Cardiac septum (tissue), 1 donor: ENCODE data around the gene CALCOCO1. TPM values are rescaled to one million over a fixed set of nuclear protein-coding genes. Genes with fewer than 3 reads are reported as not detected.
A peak's percentile ranks its signal among the peaks of the same experiment; 100 is the strongest.
"Not testable (repeated sequence)": the region's sequence is repeated elsewhere in the genome, so short reads cannot be mapped to it uniquely, and the experiment has no call there.

Experiments
- DNase-seq: peaks from one replicate; pipeline ENCODE4 v3.0.0-alpha.2; 2020; ENCODE audit warnings: low spot score
- intact Hi-C: fragments of 100-400 bp; cut with DNase I; formaldehyde crosslinking; loops from one replicate; pipeline ENCODE4 v1.14.0; 2022
- total RNA-seq: library from RNA; stranded (reverse); fragmentation: NEBNext Ultra II Directional; extraction: Animal tissue kit (Norgen Biotek cat#: 25700); gene quantifications from one replicate; pipeline ENCODE4 v1.2.1, GENCODE V29; 2021
- donor health status: DM: no; HTN: no; CAD: no.

Gene CALCOCO1
- total RNA-seq, 1 donor from 2014 or later, result 158 TPM

DNA sequence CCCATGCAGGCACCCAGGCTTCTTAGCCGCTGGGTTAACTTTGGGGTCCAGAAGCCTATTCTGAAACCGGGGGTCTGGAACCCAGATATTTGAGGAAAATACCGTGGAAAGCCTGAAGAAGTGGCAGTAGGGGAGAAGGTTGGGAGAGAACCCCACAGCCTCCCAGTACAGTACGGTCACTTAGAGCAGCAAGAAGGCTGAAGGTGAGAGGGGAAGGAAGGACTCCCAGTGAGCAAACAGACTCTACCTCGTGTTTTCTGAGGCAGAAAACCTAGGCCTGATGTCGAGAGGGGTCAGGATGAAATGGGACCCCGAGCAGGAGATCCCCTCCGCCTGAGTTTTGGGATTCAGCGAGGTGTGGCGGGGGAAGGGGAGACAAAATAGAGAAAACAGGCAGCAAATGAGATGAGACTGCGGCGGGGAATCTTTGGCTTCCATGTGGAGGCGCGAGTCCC lies 10.7 kb upstream of the CALCOCO1 start:
- intact Hi-C loops, result no loop called here
- DNase-seq, result no peak

DNA sequence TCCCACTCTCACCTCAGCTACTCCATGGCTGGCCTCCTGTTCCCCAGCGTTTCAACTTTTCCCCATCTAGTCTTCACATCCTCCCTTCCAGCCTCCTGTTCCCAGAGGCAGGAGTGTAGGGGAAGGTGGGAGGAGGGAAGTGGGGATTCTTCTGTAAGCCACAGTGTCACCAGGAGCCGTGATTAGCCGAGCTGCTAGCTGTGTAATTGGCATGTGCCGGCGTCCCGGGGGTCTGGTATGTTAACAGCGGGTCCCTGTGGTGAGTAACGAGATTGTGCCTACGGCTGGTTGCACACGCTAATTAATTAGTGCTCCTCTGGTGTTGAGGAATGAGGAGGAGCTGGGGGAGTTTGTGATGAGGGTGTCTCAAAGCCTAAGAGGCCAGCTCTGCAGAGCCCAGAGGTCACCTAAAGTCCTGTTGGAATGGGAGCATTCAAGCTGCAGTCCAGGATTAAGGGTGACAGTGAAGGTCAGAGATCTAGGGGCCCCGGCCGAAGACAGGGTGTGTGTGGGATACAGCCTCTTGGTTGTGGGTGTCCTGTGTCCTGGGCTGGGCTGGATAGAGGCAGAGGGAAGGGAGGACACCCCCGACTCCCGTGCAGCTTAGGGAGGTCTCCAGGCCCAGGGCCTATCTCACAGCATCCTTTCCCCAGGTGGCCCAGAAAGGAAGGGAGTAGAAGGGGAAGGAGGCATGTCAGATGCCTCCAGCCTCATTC lies 10.0 kb upstream of the CALCOCO1 start:
- DNase-seq, result no peak
- intact Hi-C loops, result no loop called here

DNA sequence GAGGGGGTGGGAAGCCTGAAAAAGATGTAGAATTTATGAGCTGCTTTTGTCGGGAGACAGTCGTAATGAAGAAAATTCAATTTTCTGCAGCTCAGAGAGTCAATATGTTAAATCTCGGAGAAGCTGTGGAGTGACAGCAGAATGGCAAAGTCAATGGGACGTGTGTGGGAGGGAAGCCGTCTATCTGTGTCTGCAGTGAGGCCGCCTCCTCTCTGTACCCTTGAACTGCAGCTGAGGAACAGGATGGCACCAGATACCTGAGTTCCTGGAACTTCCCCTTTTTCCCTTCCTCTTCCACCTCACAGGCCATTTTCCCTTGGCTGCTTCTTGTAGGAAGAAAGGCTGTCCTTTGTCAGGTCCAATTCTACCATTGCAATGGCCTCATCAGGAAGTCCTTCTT lies 9.3 kb upstream of the CALCOCO1 start:
- DNase-seq, result no peak
- intact Hi-C loops, result no loop called here

DNA sequence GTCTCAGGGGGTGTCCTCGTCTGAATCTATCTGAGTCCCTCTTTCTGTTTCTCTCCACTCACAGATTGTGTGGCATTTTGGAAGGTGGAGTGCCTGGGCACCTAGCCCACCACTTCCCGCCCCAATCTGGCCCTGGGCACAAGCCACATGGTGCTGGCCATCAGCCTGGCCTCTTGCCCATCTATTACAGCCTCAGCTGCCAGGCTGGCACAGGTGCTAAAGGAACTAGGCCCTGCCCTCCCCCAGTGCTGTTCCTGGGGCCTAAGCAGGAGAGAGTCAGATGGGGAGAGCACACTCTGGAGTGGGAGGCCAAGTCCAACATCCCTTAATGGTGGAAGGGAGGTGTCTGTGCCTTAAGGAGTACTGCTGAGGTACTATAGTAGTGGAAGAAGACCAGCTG lies 8.3 kb upstream of the CALCOCO1 start:
- intact Hi-C loops, result no loop called here
- DNase-seq, result no peak

DNA sequence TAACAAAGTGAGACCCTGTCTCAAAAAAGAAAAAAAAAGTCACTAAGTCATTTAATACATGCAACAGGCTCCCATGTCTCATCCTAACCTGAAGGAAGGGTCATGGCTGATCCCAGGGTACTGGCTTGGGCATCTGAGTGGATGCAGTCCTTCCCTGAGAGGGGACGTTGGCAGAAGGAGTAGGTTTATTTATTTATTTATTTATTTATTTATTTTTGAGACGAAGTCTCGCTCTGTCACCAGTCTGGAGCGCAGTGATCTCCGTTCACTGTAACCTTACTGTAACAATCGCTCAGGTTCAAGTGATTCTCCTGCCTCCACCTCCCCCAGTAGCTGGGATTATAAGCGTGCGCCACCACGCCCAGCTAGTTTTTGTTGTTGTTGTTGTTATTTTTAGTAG lies 7.2 kb upstream of the CALCOCO1 start:
- intact Hi-C loops, result no loop called here

DNA sequence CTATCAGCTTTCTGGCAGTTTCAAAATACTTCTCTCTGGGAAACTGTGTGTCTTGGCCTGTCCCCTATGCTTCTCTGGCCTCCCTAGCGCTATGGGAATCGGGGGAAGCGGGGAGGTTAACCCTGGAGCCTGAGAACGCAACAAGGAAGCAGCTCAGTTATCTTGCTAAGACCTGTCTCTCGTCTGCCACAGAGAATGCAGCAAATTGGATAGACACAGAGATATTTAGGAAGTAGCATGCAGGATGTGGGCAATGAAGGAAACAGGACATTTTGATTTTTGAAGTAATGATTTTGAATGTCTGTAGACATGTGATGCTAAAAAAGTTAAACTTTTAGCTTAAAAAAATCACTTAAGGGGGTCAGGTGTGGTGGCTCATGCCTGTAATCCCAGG lies 6.6 kb upstream of the CALCOCO1 start:
- intact Hi-C loops, result no loop called here
- no peak for DNase-seq

More for the DNA sequence above, 7.2 kb upstream of the CALCOCO1 start:
- no peak for DNase-seq

DNA sequence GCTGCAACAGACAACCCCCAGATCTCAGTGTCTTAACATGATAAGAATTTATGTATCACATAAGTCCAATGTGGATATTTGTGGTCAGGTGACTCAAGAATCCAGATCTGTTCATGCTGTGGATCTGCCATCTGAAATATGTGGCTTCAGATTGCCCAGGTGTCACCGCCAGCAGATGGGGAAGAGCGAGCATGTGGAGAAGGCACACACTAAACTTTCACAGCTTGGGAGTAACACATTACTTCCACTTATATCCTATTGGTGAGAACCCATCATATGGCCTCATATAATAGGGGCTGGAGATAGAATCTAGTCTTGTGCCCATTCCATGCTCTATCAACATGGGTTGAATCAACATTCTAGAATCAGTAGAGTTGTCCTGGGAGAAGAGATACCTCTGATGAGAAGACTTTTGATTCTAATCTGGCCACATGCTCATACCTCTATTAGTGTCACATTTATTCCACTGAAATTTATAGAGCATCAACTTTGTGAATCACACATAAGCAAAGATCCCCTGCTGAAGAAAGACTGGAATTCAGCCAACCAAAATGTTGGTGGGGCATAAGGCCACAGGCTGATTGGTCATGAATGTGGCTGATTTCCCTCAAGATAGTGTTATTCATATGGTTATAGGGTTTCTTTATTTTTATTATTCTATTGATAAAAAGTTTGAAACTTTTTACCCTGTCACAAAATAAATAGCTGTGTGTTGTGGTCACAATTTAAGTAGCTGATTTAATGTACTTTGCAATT lies 6.0 kb upstream of the CALCOCO1 start:
- intact Hi-C loops, result no loop called here
- no peak for DNase-seq

DNA sequence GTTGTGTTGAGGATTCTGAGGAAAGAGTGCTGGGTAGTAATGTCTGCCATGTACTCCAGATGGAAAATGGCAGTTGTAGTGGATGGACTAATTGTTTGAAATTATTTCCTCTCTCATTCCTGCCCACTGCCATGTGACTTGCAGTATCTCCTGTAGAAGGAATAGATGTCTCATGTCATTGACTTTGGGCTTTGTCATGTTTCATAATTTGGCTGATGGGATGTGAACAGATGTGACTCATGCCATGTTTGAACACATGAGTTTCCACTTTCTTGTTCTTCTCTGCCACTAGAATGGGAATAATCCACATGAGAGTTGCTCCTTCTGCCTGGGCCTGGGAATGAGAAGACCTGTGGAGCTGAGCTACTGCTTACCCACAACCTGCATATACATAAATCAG lies 2.4 kb upstream of the CALCOCO1 start:
- no peak for DNase-seq

DNA sequence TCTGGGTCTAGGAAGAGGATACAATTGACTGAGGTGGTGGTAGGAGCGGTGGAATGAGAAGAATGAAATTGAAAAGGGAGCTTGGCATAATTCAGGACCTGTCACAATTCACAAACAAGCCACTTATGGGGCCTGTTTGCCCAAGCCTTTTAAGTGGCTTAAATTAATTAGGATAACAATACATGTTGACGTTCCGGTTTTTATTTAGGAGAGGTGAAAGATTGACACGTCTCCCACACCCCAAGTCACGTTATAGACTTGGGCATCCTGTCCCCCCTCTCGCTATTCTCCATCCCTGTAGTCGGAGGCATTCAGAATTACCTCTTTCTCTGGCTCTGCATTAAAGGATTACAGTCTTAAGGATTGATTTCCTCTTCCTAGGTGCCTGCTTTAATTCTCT lies 954 bp upstream of the CALCOCO1 start:
- intact Hi-C loops, result no loop called here
- no peak for DNase-seq

More for the DNA sequence above, 2.4 kb upstream of the CALCOCO1 start:
- intact Hi-C loops, result no loop called here

DNA sequence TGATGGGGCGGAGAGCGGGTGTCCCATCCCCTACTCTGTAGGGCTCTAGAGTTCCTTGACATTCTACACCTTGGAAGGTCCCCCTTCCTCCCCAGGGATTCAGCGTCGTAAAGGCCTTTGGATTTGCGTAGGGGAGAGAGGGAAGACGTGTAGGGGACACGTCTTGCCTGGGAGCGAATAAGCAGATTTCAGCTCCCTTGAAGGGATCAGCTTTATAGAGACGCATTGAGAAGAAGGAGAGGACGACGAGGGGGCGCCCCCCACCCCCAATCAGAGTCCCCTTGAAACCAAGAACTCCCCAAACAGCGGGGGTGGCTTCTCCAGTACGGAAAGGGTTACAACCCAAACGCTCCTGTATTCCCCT lies 324 bp downstream of the CALCOCO1 start:
- intact Hi-C loops, result no loop called here
- no peak for DNase-seq

DNA sequence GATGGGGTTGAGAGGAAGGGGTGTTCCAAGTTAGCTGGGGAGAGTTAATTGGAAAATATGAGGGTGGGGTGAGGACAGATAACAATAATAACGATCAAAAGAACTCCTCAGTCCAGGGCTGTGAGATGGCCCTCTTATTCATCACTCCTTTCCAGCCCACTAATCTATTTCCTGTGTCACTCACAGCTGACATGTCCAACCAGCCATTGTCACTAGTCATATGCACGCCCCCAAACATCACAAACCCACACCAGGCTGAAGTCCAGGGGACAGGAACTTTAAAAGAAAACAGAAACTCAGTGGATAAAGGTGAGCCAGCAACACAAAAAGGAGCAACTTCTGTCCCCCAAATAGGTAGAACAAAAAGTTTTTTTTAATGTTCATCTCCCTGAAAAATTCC lies 911 bp downstream of the CALCOCO1 start:
- intact Hi-C loops, result no loop called here
- DNase-seq, result no peak

DNA sequence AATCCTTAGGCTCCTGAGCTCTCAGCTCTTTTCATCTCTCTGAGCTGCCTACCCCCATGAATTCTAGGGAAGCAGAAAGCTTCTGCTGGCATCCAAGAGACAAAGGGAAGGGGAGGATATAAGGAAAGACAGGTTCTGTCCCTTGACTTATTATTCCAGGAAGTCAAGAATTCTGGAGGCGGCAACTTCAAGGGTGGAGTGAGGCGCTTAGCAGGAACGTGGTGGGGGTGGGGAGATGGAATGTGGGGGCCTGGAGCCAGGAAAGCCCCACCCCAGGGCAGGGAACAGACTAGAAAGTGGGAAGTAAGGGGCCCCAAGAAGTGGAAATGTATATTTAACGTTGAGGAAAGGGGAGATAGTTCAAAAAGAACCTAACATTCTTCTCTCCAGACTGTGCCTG lies 1.4 kb downstream of the CALCOCO1 start:
- intact Hi-C loops, result no loop called here
- no peak for DNase-seq

DNA sequence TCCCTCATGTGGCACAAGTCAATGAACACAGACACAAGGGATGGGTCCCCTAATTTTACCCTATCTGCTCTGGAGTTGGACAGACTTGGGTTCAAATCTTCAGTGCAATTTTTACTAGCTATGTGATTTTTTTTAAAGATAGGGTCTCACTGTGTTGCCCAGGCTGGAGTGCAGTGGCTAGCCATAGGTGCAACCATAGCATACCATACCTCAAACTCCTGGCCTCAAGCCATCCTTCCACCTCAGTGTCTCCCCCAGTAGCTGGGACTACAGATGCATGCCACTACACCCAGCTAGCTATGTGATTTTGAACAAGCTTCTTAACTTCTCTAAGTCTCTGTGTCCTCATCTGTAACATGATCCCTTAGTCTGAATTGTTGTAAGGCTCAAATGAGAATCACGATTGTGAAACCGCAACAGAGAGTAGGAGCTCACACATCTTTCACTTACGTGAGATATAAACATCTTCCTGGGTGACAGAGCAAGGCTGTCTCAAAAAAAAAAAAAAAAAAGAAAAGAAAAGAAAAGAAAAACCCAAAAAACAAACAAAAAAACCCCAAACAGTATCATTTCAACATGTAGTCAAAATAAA lies 4.7 kb downstream of the CALCOCO1 start:
- DNase-seq, result no peak
- intact Hi-C loops, result no loop called here

DNA sequence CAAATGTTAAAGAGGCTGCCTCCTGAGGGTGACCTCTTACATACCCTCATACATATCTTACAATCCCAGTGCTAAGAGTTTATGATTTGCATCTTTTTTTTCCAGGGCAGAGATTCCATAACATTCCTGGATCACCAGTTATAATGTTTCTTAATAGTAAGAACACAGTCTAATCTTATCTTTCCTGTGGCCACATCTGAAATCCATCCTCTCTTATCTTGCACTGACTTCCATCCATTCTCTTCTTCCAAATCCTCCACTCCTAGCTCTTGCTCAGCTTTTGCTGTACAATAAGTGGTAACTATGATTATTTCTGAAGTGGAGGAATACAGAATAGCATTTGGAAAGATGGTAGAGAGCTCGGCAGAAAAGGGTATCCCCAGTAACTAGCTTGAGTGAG lies 6.3 kb downstream of the CALCOCO1 start:
- DNase-seq, result no peak
- intact Hi-C loops, result no loop called here

DNA sequence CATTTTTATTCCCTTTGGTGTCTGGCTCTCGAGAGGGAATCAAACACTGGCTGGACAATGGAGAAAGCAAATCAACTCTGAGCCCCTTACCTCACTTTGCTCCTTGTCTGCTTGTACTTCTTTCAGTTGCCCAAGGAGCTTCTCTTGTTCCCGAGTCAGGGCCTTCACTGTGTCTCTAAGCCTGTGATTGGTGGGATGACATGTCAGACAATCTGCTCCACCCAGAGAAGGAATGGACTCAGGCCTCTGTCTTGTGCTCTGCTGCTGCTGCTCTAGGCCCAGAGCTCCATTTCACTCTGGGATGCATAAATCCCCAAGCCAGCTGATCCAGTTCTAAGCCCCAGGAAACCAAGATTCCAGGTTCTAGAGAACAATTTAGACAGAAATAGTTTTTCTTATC lies 7.6 kb downstream of the CALCOCO1 start:
- intact Hi-C loops, result no loop called here
- no peak for DNase-seq

DNA sequence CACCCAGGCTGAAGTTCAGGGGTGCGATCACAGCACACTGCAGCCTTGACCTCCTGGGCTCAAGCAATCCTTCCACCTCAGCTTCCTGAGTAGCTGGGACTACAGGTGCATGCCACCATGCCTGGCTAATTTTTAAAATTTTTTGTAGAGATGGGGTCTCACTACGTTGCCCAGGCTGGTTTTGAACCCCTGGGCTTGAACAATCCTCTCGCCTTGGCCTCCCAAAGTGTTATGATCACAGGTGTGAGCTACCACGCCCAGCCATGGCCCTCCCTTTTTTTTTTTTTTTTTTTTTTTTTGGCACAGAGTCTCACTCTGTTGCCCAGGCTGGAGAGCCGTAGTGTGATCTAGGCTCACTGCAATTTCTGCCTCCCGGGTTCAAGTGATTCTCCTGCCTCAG lies 8.7 kb downstream of the CALCOCO1 start:
- intact Hi-C loops, DNase-seq: not testable (repeated sequence)

DNA sequence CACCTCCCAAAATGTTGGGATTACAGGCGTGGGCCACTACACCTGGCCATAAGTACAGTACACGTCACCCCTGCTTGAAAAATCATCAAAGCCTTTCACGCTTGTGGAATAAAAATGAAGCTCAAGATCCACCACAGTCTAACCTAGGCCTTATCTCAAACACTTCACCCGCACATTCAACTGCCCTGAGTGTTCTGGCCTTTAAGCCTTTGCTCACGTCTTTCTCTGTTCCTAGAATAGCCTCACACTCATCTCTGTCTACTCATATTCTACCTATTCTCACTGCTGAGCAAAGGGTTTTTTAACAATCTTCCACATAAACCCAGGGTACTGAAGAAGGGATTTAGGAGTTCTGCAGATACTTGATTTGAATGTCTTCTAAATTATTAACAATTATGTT lies 9.9 kb downstream of the CALCOCO1 start:
- intact Hi-C loops, result no loop called here

DNA sequence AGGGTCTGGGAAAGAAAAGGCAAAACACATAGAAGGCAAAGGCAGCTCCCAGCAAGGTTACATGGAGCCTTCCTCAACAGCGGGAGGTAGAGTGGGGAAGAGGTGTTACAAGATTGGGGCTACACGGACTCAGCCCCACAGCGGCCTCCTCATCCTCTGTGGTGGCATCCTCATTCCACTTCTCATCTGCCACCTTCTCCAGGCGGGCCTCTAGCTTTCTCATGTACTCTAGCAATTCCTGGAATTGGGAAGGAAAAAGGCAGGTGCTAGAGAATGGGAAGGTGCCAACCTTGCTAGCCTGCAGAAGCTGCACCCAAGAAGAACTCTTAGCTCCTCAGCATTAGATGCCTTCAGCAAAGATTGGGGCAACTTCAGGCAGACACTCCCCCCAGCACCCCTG lies 13.2 kb downstream of the CALCOCO1 start:
- intact Hi-C loops, result no loop called here

More for the DNA sequence above, 9.9 kb downstream of the CALCOCO1 start:
- no peak for DNase-seq

DNA sequence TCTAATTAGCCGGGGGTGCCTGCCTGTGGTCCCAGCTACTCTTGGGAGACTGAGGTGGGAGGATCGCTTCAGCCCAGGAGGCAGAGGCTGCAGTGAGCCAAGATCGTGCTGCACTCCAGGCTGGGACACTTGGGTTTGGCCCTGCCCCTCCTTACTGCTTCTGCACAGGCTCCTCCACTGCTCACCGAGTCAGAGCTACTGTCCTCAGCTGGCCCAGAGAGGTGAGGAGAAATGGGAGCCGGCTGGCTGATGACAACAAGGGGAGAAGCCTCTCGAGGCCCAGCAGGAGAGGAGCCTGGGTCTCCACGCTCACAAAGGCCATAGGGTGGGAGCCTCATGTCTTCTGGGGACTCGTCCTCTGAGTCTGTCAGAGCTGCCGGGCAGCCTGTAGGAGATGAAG lies 13.7 kb downstream of the CALCOCO1 start:
- intact Hi-C loops, result no loop called here
- no peak for DNase-seq

More for the DNA sequence above, 13.2 kb downstream of the CALCOCO1 start:
- DNase-seq, result peak; percentile 17

DNA sequence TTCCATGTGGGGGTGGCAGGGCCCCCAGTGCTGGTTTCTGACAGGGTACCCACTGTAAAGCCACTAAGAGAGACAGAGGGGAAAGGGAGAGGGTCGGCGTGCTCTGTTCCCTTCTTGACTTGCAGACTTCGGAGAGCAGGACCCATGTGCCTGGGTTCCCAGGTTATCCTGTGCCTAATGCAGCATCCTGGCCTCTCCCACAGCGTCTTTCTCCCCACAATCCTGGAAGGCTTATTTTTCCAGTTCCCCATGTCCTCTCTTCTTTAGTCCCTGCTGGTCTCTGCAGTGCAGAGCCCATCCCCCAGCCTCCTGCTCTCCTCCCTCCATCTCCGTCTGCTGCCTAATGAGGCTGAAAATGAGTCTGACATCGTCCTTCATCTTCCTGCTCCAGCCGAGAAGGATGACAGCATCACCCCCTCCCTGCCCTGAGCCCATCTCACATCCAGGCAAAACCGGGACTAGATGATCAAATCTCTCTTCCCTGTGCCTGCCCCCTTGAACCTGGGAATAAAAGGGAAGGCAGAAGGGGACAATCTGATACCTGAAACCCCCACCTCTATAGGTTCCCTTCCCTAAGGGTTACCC lies 15.1 kb downstream of the CALCOCO1 start:
- no peak for DNase-seq
- intact Hi-C loops, result no loop called here

DNA sequence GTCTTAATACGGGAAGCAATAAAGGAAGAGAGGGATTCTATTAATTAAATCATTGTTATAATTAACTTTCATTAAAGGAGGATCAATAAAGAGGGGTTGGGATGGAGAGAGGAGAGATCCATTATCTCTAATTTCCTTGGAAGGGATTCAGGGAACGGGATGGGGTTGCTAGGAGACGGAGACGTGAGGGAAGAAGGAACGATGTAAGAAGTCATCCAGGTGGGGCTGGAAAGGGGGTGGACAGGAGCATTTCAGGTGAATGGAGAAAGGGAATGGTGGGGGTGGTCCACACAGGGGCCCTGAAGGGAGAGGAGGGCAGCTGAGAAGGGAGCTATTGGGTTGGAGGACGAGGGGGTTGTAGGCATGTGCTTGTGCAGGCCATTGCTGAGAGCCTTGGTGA lies 17.2 kb downstream of the CALCOCO1 start:
- no peak for DNase-seq
- intact Hi-C loops, result no loop called here
